ENCODE results near the gene LRRFIP2. TPM values are rescaled to one million over a fixed set of nuclear protein-coding genes. Genes with fewer than 3 reads are reported as not detected.

The LRRFIP2 gene
- total and polyA plus RNA-seq, 2 donors (not counting 1 experiment from before 2014, with no cell fraction given): 8.6 to 49.2 TPM

DNA sequence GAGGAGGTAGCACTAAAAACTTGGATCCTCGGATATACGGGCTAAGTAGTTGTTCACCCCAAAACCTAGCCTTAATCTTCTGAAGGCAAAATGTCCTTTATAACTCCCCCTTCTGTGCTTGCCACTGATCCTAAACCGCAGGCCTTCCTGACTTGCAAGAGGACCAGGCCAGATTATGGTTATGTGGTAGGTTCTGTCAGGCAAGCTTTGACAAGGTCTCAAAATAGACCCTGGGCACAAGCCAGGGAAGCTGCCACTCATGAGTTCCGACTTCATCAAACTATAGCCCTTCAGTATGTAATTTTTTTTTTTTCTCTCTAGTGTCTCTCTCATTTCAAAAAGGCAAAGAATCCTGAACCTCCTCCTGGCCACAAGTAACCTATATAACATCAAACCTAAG is 3.2 kb downstream of the LRRFIP2 start:
- no peaks in the 10 kb centered on the region for H3K27me3 ChIP-seq (replicated peaks in 1 of 4; ENCODE audit: control extremely low read depth in 1 of 4, control insufficient read depth in 3 of 4, insufficient read depth in 4 of 4, low read length in 3 of 4)
- no peaks in the 10 kb centered on the region for H4K20me1 ChIP-seq (ENCODE audit: control insufficient read depth, insufficient read depth, low read length, poor library complexity, severe bottlenecking)
- Mint-ChIP-seq H3K4me3 (no peak overlapping the region), H3K27ac (no peak overlapping the region), H3K27me3 (no peaks in the 10 kb centered on the region), H3K9me3 (ENCODE audit: insufficient read depth) (no peaks in the 10 kb centered on the region), H3K4me1 (peaks cover 18% of the 10 kb centered on the region)
- peaks cover 0 to 7% of the 10 kb centered on the region in 2 experiments for H3K36me3 ChIP-seq (replicated peaks in 1 of 2; ENCODE audit: control extremely low read depth in 1 of 2, control insufficient read depth in 1 of 2, extremely low read depth in 1 of 2, insufficient read depth in 2 of 2, low read length in 1 of 2)
- H3K27ac ChIP-seq (ENCODE audit: low read length in 2 of 2): no peak overlapping the region
- no peak overlapping the region for H3K4me2 ChIP-seq (replicated peaks; ENCODE audit: low read depth, low read length, poor library complexity, severe bottlenecking)
- CTCF ChIA-PET: interaction anchor here (0.6 kb wide), 1 partner anchor 9 kb away, joined by 3 read pairs; no protein-coding TSS in a partner anchor
- TF ChIP-seq, protein P1, sequence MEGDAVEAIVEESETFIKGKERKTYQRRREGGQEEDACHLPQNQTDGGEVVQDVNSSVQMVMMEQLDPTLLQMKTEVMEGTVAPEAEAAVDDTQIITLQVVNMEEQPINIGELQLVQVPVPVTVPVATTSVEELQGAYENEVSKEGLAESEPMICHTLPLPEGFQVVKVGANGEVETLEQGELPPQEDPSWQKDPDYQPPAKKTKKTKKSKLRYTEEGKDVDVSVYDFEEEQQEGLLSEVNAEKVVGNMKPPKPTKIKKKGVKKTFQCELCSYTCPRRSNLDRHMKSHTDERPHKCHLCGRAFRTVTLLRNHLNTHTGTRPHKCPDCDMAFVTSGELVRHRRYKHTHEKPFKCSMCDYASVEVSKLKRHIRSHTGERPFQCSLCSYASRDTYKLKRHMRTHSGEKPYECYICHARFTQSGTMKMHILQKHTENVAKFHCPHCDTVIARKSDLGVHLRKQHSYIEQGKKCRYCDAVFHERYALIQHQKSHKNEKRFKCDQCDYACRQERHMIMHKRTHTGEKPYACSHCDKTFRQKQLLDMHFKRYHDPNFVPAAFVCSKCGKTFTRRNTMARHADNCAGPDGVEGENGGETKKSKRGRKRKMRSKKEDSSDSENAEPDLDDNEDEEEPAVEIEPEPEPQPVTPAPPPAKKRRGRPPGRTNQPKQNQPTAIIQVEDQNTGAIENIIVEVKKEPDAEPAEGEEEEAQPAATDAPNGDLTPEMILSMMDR (IDR thresholded peaks at IDR 0.05): no peak
- TF ChIP-seq EZH2 (IDR thresholded peaks at IDR 0.05; ENCODE audit: borderline replicate concordance, insufficient read depth, low read depth, low read length, poor library complexity, severe bottlenecking): no peak
- no peak overlapping the region for H2AFZ ChIP-seq (ENCODE audit: insufficient read depth, low read depth, low read length, poor library complexity, severe bottlenecking)
- ATAC-seq (ENCODE audit: low read depth): no peak
- POLR2A ChIA-PET: no interaction called here
- H3K4me1 ChIP-seq (ENCODE audit: control insufficient read depth in 2 of 2, insufficient read depth in 2 of 2, low read length in 2 of 2): peaks cover 10% of the 10 kb centered on the region in 2 donors
- WGBS (ENCODE audit: insufficient coverage): no CpG with 5 or more reads among the region's 4 CpGs
- peaks cover 34% of the 10 kb centered on the region for H3K79me2 ChIP-seq (ENCODE audit: control insufficient read depth, insufficient read depth, low read length)
- intact Hi-C loops (cut with micrococcal nuclease): no loop called here
- no peak overlapping the region for H3K9ac ChIP-seq (ENCODE audit: low read length)
- H3K9me3 ChIP-seq (ENCODE audit: control extremely low read depth in 1 of 3, control insufficient read depth in 2 of 3, insufficient read depth in 1 of 3, low read length in 2 of 3): no peaks in the 10 kb centered on the region
- no peak for DNase-seq
- H3K4me3 ChIP-seq (ENCODE audit: control extremely low read depth in 1 of 5, extremely low read depth in 1 of 5, insufficient read depth in 1 of 5, low read depth in 2 of 5, low read length in 4 of 5): no peak overlapping the region

DNA sequence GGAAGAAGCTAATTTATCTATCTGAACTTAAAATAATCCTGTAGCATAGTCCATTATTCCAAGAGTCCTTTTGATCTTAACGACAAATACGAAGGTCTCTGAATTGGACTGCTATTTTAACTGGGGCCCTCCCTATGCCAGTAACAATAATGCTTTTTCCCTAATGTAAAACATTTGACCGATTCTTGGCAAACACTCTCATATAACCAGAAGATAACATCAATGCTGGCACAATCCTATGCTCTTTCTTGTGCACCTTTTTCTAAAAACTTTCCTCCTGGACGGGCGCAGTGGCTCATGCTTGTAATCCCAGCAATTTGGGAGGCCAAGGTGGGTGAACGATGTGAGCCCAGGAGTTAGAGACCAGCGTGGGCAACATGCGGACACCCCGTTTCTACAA is 3.9 kb downstream of the LRRFIP2 start:
- CTCF ChIA-PET: interaction anchor here (0.6 kb wide), 1 partner anchor 8 kb away, joined by 3 read pairs; no protein-coding TSS in a partner anchor
- Mint-ChIP-seq H3K9me3 (ENCODE audit: insufficient read depth) (no peaks in the 10 kb centered on the region), H3K27ac (no peak overlapping the region), H3K4me1 (peaks cover 17% of the 10 kb centered on the region), H3K4me3 (no peak overlapping the region), H3K27me3 (no peaks in the 10 kb centered on the region)
- no peak overlapping the region for H3K27ac ChIP-seq (ENCODE audit: low read length in 2 of 2)
- POLR2A ChIA-PET: no interaction called here
- no peak overlapping the region for H3K4me3 ChIP-seq (ENCODE audit: control extremely low read depth in 1 of 5, extremely low read depth in 1 of 5, insufficient read depth in 1 of 5, low read depth in 2 of 5, low read length in 4 of 5)
- intact Hi-C loops (cut with micrococcal nuclease): no loop called here
- no peaks in the 10 kb centered on the region for H4K20me1 ChIP-seq (ENCODE audit: control insufficient read depth, insufficient read depth, low read length, poor library complexity, severe bottlenecking)
- peaks cover 27% of the 10 kb centered on the region for H3K79me2 ChIP-seq (ENCODE audit: control insufficient read depth, insufficient read depth, low read length)
- no peaks in the 10 kb centered on the region for H3K9me3 ChIP-seq (ENCODE audit: control extremely low read depth in 1 of 3, control insufficient read depth in 2 of 3, insufficient read depth in 1 of 3, low read length in 2 of 3)
- H3K4me2 ChIP-seq (replicated peaks; ENCODE audit: low read depth, low read length, poor library complexity, severe bottlenecking): no peak overlapping the region
- DNase-seq (no peak), ATAC-seq (ENCODE audit: low read depth) (no peak)
- H3K27me3 ChIP-seq (replicated peaks in 1 of 4; ENCODE audit: control extremely low read depth in 1 of 4, control insufficient read depth in 3 of 4, insufficient read depth in 4 of 4, low read length in 3 of 4): no peaks in the 10 kb centered on the region
- H3K4me1 ChIP-seq (ENCODE audit: control insufficient read depth in 2 of 2, insufficient read depth in 2 of 2, low read length in 2 of 2): peaks cover 8 to 10% of the 10 kb centered on the region in 2 donors
- H3K36me3 ChIP-seq (replicated peaks in 1 of 2; ENCODE audit: control extremely low read depth in 1 of 2, control insufficient read depth in 1 of 2, extremely low read depth in 1 of 2, insufficient read depth in 2 of 2, low read length in 1 of 2): peaks cover 0 to 7% of the 10 kb centered on the region in 2 experiments
- no peak overlapping the region for H3K9ac ChIP-seq (ENCODE audit: low read length)
- no peak overlapping the region for H2AFZ ChIP-seq (ENCODE audit: insufficient read depth, low read depth, low read length, poor library complexity, severe bottlenecking)
- 82% methylated on average over 8 of the region's 9 CpGs for WGBS (ENCODE audit: insufficient coverage)
- no peak for TF ChIP-seq EZH2 (IDR thresholded peaks at IDR 0.05; ENCODE audit: borderline replicate concordance, insufficient read depth, low read depth, low read length, poor library complexity, severe bottlenecking)
- TF ChIP-seq, protein P1 (IDR thresholded peaks at IDR 0.05): no peak

Data from B cell (primary cell).